Measurements from ENCODE around the gene CFP.

The CFP gene

GRCh38 chrX:47573341-47574075 is 56.2 kb downstream of the CFP start:
- DNase-seq = no peak

Data from activated effector memory CD4-positive, alpha-beta T cell treated with Interleukin-2 at 50 U/mL for 16 hours (primary cell).